ENCODE measurements around the gene NAPSA.

Gene NAPSA

GRCh38 chr19:50318438-50318837 is 47.0 kb downstream of the NAPSA start:
- no peak overlapping the region for H3K27ac ChIP-seq

DNA sequence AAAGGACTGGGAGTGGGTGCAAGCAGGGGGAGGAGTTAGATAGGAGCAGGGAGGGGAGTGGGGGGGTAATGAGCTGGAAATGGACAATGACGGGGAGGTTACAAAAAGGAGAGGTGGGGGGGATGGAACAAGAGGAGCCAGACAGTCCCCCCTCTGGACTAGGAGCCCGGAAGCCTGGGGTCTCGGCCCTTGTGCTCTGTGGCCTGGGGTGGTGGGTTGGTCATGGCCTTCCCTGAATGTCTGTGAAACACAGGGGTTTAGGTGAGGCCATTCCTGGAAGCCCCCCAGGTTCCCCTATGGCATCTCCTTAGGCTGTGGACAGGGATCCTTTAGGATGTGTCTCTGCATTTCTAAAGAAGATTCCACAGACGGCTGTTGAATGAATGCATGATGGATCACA is 48.3 kb downstream of the NAPSA start:
- no peak overlapping the region for H3K4me3 ChIP-seq
- no peak overlapping the region for H3K27ac ChIP-seq
- TF ChIP-seq, protein P1, sequence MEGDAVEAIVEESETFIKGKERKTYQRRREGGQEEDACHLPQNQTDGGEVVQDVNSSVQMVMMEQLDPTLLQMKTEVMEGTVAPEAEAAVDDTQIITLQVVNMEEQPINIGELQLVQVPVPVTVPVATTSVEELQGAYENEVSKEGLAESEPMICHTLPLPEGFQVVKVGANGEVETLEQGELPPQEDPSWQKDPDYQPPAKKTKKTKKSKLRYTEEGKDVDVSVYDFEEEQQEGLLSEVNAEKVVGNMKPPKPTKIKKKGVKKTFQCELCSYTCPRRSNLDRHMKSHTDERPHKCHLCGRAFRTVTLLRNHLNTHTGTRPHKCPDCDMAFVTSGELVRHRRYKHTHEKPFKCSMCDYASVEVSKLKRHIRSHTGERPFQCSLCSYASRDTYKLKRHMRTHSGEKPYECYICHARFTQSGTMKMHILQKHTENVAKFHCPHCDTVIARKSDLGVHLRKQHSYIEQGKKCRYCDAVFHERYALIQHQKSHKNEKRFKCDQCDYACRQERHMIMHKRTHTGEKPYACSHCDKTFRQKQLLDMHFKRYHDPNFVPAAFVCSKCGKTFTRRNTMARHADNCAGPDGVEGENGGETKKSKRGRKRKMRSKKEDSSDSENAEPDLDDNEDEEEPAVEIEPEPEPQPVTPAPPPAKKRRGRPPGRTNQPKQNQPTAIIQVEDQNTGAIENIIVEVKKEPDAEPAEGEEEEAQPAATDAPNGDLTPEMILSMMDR (IDR thresholded peaks at IDR 0.05): no peak
- DNase-seq (ENCODE audit: low spot score): no peak

More at GRCh38 chr19:50318438-50318837, 47.0 kb downstream of the NAPSA start:
- TF ChIP-seq, protein P1 (IDR thresholded peaks at IDR 0.05): no peak
- DNase-seq (ENCODE audit: low spot score): no peak
- no peak overlapping the region for H3K4me3 ChIP-seq

DNA sequence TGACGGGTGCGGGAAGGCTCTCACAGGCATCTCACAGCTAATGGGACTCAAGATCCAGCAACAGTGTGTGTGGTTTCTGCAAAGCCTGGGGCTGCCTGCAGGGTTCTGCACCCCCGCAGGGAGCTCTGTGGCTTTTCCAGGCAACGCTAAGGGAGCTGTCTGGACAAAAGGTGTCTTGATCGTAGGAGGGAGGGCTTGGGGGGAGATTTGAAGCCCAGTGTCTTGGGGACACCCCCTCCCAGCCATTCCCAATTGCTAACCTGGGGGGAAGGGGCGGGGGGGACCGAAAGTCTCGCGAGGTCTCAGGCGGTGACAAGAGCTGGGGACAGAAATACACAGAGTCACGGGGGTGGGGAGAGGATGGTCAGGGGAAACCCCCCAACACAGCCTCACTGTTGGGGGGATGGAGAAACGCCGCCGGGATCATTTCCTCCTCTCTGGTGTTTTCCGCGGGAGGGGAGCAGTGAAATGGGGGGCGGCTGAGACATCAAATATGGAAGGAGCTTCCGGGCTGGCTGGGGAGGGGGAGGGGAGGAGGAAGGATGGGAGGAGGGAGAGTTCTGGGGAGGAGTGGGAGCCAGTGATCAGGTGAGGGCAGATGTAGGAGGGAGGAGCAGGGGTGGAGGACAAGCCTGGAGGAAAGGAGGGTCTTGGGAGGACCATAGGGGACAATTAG is 49.5 kb downstream of the NAPSA start:
- H3K27ac ChIP-seq: no peak overlapping the region
- no peak for DNase-seq (ENCODE audit: low spot score)
- H3K4me3 ChIP-seq: no peak overlapping the region
- TF ChIP-seq, protein P1 (IDR thresholded peaks at IDR 0.05): no peak

DNA sequence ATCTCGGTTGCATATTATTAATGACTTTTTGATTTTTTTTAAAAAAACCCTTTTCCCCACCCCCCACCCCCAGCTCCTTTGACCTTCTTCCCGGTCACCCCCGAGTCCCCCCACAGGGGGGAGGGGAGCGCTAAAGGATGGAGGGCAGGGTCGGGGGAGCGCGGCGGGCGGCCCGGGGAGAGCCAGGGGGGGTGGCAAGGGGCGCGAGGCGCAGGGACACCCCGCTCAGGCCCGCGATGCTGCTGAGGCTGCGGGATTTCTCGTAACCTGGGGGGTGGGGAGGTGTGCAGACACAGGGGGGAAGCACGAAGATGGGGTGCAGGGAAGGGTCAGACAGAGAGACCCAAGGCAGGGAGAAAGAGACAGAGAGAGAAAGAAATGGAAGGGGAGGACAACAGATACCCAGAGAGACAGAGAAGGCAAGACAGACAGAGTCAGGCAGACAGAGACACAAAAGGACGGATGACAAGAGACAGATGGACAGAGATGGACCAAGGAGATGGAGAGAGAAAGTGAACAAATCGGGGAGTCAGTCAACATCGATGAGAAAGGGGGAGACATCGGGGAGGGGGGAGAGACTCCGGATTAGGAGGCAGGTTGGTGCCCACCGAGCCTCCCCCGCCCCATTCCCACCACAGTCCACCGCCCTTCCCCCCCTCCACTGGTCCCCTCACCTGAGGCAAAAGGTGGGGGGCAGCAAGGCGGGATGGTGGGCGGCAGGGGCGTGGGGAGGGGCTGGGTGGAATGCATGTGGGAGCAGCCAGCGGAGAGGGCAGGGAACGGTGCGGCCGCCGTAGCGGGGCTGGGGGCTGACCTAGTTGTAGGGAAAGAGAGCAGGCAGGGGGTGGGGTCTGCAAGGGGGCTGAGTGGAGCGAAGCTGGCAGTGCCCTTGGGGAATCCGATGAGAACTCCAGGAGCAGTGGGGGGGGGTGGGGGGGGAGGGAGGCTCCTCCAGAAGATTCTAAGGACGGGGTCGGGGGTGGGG is 50.4 kb downstream of the NAPSA start:
- TF ChIP-seq, protein P1 (IDR thresholded peaks at IDR 0.05): no peak
- Histone ChIP-seq H3K4me3 (no peak overlapping the region), H3K27ac (no peak overlapping the region)
- DNase-seq (ENCODE audit: low spot score): no peak

GRCh38 chr19:50313812-50314536 is 51.5 kb downstream of the NAPSA start:
- no peak for DNase-seq (ENCODE audit: low spot score)
- H3K4me3 ChIP-seq: no peak overlapping the region
- no peak overlapping the region for H3K27ac ChIP-seq
- TF ChIP-seq, protein P1 (IDR thresholded peaks at IDR 0.05): no peak

DNA sequence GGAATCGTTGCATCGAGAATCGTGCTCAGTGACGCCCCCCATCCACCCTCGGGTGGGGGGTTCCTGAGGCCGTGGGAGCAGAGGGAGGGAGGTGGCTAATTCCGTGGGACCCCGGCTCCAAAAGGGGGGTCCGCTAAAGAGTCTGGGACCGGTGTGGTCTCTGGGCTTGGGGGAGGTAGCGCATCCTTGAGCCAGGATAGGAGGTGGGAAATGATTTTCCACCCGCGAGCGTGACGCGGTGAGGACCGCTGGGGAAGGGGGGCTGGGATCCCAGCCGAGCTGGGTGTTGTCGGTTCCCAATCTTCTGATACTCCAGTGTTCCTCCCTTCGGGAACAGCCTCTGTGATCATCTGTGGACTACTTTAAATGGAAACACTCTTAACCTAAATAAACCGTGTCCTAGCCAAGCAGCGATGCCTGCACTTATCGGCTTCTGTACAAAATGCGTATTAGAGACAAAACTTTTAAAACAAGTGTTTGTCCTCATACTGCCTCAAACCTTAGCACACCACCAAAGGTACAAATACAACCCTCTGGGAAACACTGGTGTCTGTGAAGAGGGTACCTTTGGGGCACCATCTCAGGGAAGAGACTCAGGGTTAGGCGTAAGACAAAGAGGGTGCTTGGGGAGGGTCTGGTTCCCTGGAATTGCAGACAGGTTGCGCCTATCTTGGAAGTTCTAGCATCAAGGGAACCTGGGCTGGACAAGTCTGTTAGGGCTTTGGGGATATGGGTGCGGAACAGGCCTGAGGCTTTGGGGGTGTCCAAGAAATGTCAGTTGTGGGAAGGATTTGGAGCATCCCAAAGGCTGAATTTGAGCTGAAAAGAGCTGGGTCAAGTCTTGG is 52.2 kb downstream of the NAPSA start:
- H3K4me3 ChIP-seq: no peak overlapping the region
- no peak overlapping the region for H3K27ac ChIP-seq
- TF ChIP-seq, protein P1 (IDR thresholded peaks at IDR 0.05): no peak
- DNase-seq (ENCODE audit: low spot score): no peak
